Glomerular visceral epithelial cell (primary cell): ENCODE results near the gene TUBA4B.
"Not testable (repeated sequence)": the region's sequence is repeated elsewhere in the genome, so short reads cannot be mapped to it uniquely, and the experiment has no call there.

ENCODE experiments used
- DNase-seq: peaks from one replicate; pipeline ENCODE4 v3.0.0-alpha.2; 2016; ENCODE audit errors: extremely low spot score

Gene TUBA4B

GRCh38 chr2:219273937-219274336, 20.9 kb downstream of the TUBA4B start:
- DNase-seq = peak; percentile 91

DNA sequence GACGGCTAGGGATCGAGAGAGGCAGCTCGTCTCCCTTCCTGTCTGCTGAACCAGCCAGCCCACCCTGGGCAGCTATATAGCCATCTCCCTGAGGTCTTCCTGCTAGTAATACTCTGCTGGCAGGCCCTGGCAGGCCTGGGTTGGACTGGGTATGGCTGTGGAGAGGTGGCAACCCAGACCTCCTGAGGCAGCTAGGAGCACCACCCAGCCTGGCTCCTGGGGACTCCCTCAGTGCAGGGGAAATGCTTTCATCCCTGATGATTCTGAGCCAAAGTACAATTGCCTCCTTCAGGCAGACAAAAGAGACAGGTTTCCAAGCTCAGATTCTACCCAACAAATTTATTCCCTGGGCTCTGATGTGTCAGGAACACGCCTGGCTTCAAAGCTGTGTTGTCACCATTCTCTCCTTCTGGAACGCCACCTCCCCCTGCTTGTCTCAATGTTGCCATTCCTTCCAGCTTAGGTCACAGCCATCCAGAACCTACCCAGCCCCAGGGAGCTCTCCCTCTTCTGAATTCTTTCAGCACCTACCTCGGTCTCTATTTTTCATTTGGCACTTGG, 21.4 kb downstream of the TUBA4B start:
- DNase-seq = peak; percentile 91

- DNase-seq = peak; percentile 84
These were observed 24.9 kb downstream of the TUBA4B start for GRCh38 chr2:219277703-219278654.

DNA sequence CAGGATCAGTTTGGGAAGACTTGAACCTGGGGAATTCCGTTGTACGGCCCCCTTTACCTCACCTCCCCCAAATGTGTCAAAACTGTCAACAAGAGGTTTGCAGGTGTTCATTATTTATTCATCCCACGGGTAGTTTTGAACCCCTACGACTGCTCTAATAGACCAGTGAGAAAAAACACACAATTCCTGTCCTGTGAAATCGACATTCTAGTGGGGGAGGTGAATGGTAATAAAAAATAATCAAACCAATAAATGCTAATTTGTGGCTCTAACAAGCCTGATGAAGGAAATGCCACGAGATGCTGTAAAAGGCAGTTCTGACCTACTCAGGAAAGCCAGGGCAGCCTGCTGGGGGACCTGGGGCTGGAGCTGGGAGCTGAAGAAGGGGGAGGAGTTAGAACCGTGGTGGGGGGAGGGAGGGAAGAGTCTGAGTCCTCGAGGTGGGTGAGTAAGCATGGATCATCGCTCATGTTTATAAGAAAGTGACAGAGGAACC, 25.7 kb downstream of the TUBA4B start:
- no peak for DNase-seq

DNA sequence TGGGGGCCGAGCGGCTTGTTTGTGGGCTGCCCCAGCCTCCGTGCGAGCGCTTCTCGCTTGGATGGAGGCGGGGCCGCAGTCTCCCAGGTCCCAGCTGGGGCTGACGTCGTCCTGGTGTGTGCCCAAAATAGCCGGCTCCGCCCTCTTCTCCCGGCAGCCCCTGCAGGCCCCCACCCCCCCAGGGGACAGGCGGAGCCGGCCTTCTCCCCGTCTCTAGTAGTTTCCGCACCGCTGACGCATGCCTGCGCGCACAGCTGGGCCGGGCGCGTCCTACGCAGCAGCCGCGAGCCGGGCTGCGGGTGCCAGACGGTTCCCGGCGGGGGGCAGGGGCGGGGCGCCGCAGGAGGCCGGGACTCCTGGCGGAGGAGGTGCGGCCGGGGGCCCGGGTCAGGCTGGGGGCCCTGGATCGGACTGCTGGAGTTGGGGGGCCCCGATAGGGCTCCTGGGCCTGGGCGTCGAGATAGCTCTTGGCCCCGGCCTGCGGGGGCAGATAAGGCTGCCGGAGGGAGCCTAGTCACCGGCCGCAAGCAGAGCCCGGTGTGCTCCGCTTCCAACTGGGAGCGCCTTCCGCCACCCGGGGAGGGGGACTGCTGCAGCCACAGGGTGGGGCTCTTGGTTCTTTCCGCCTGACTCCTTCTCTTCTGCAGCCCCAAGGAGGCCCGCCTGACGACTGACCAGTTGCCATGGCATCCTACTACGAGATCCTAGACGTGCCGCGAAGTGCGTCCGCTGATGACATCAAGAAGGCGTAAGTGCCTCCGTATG, 26.3 kb downstream of the TUBA4B start, which contains the start of gene DNAJB2:
DNAJB2 (plus strand) TSS at position 216 of the 765 bp plus-strand sequence; CDS start at position 684, 468 bp downstream.
- DNase-seq = peak; percentile 100

DNA sequence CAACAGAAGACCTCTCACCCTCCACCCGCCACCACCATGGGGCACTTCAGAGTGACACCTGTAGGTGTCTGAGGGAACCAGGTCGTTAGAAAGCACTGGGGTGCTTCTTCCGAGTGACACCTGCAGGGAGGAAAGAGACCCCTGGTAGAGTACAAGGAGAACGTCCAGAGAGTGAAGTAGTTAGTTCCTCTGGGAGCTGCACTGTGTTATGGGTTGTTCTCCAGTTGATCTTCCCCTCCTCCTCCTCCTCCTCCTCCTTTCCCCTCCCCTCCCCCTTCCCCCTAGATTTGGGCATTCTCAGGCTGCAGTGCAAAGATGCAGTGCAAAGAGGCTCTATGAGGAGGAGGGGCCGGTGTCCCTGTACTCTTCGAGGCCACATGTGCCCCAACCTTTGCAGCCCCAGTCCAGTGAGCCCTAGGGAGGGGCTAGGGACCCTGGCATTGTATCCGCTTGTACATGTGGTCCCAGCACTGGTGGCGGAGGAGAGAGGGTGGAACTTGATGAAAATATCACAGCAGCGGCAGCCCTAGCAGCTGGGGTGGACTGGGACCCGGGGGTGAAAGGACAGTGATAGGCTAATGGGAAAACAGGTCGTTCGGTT, 27.0 kb downstream of the TUBA4B start:
- DNase-seq = no peak

GRCh38 chr2:219280651-219281050, 27.6 kb downstream of the TUBA4B start:
- no peak for DNase-seq

DNA sequence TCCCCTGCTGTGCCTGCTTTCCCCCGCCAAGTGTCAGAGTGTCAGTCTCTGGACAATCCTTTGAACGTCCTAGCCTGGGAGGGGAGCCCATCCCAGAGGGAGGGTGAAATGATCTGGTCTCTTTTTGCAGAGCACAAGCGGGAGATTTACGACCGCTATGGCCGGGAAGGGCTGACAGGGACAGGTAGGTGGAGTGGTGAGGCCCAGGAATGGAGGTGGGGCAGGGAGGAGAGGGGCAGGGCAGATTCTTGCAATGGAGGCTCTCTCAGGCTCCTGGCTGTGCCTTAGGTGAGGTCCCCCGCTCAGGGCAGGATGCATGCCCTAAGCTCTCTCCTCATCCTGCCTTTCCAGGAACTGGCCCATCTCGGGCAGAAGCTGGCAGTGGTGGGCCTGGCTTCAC, 28.5 kb downstream of the TUBA4B start:
- no peak for DNase-seq

DNA sequence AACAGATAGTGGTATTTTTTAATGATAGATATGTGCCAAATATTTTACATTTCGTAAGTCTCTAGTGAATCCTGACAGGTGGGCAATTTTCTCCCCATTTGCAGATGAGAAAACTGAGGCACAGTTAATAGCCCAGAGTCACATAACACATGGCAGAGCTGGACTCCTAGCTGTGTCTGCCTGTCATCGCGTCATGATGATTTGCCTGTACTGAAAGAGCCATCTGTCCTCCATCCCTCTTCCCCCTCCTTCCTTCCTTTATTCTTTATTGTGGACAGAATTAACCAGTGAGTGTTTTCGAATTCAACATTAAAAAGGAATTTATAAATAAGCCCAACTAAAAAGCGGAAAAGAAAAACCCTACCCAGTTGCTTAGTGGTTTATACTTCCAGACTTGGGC, 29.3 kb downstream of the TUBA4B start:
- DNase-seq = no peak

DNA sequence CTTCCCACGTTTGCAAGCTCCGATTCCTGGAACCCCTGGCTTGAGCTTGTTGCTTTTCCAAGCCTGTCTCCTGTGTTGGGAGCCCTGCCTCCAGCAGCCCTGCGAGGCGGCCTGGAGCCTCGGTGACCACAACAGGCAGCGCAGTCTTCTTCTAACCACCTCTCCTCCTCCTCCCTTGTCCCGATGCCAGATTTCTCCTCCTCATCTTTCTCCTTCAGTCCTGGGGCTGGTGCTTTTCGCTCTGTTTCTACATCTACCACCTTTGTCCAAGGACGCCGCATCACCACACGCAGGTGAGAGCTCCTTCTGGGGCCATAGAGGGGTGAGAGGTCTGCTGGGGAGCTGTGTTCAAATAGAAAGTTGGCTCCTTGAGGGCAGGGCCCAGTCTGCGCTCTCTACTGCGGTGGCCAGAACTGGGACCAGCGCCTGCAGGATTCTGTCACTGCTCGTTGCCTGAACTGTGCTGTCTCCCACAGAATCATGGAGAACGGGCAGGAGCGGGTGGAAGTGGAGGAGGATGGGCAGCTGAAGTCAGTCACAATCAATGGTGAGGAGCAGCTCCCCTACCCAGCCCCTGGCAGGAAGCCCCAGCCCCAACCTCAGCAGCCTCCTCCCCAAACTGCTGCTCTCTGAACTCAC, 30.0 kb downstream of the TUBA4B start:
- no peak for DNase-seq

- DNase-seq = no peak
These were observed 31.7 kb downstream of the TUBA4B start for GRCh38 chr2:219284501-219285372.

DNA sequence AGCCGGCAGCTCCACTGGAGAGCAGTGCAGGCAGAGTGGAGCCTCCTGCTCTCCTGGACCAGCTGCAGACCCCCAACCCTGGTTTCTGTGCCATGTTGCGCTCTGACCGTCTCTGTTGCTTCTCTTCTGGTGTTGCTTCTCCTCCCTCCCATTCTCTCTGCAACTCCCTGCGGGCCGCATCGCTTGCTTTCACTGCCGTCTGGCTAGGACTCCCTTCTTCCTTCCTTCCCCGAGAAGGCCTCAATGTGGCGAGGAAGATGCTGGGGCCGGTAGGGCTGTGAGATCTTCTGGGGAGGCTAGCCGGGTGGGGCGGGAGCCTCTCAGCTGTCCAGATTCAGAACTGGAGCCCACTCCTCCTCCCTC, 32.3 kb downstream of the TUBA4B start:
- no peak for DNase-seq

DNA sequence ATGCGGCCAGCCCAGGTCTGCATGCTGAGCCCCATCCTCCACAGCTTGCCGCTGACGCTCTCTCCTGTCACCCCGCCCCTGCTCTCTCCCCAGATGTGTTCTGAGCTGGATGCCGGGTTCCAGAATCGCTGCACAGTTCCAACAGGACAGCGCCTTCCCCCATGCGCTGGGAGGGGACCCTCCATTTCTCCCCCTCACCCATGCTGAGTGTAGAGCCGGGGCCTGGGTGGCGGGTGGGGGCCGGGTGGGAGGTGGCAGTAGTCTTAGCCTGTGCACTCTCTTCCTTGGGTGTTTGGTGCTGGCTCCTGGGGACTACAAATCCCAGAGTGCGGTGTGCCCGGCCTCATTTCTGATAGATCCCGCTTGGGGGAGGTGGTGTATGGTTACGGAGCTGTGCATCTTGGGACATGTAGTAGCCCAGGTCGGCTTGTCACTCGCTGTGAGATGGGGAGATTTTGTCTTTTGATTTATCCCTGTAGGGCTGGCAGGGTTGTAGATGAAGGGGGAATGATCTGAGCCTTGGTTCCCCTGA, 32.9 kb downstream of the TUBA4B start:
- no peak for DNase-seq

DNA sequence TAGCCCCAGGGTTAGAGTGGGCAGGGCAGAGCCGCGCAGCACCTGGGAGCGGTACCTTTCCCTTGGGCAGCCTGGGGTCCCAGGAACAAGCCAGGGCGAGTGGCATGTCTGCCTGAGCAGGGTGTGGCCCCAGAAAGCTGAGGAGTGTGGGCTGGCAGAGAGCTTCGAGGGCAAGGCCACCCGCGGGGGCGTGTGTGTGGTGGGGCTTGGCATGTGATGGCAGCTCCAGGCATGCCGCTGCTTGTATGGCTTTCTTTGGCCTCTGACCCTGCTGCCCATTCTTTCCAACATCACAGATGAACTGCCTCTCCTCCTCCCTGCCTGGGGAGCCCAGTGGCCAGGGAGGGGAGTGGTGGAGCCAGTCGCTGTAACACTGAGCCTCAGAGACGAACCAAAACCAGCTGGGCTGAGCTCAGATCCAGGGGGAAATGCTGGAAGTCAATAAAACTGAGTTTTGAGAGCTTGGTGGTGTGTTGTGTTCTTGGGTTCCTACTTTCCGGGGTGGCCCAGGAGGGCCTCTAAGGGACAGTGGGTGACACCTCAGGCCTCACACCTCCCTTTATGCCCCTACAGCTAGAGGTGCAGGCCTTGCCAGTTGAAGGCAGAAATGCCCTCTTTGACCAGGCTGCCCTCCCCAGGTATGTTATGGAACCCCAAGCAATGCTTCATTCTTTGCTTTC, 33.5 kb downstream of the TUBA4B start:
- DNase-seq = peak; percentile 47

DNA sequence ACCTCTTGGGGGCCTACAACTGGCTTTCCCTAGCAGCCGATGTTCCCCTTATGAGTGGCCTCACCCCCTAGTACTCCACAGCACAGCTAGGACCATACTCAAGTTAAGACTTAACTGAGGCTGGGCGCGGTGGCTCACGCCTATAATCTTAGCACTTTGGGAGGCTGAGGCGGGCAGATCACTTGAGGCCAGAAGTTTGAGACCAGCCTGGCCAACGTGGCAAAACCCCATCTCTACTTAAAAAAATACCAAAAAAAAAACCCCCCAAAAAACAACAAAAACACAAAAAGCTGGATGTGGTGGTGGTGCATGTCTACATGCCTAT, 34.0 kb downstream of the TUBA4B start:
- not testable (repeated sequence) for DNase-seq

DNA sequence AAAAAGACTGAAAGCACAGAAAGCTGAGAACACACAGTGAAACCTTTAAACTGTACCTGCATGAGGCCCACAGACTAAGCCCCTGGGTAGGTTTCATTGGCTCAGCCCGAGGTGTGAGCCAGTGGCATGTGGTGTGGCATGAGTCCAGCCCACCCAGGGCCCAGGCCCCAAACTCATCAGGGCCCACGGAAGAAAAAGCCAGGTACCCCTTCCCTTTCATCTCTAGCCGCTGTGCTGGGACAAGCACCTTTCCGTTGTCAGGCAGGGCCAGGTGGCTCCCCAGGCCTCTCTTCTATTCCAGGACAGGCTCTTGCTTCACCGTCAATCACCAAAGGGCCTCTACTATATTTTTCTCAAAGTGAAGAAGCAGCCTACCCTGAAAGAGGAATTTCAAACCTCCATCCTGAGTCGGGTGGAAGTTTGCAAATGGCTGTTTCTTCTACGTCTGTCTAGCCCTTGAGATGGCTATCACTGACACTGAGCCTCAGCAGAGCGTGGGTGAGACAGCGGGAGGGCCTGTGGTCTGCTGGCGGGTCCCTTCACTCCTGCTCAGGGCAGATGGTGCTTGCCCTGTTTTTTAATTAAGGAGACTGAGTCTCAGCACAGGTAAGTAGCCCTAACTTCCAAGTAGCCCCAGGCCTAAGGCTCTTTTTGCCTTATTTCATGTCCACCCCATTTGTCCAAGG, 34.7 kb downstream of the TUBA4B start:
- no peak for DNase-seq

GRCh38 chr2:219289195-219289536, 36.1 kb downstream of the TUBA4B start:
- no peak for DNase-seq

DNA sequence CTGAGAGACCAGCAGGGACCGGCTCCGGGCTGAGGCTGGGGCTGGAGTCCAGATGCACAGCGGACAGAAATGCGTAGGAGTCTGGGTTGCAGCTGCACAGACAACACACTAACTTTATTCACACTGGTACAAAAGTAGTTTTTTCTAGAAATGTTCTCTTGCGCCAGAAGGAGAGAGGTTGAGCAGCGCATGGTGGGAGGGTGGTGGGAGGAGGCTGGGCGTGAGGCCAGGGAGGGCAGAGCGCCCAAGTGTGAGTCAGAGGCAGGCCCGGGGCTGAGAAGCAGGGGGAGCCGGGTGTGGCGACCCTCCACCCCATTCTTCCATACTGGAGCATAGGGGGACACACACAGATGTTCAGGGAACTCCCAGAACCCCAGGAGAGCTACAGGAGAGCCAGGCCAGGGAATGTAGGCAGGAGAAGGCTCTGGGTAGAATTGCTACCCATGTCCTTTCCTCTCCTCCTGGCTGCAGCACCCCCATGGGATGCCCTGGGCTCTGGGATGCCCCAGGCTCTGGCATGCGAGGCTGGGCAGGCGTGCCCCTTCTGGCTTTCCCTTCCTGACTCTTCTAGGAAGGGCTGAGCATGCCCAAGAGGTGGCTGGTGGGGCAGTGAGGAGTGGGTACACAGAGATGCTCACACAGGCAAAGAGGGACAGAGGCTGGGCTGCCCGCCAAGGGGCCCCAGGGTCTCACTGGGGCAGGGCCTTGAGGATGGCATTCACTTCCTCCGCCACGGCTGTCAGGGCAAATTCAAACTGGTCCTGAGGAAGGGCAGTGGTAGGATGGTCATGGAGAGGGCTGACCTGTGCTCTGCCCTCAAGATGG, 36.7 kb downstream of the TUBA4B start:
- peak; percentile 67 for DNase-seq
